ENCODE data around the gene MRPL52.

GRCh38 chr14:22842211-22843122, 12.8 kb downstream of the MRPL52 start:
- TF ChIP-seq ZNF264 (CRISPR knock-in tag; IDR thresholded peaks at IDR 0.05) = no peak
- TF ChIP-seq ZBTB1 (CRISPR knock-in tag; IDR thresholded peaks at IDR 0.05; ENCODE audit: borderline replicate concordance) = no peak
- no peak for TF ChIP-seq SRSF9 (IDR thresholded peaks at IDR 0.05; ENCODE audit: borderline replicate concordance, insufficient read depth, low read depth, low read length, poor library complexity, severe bottlenecking)
- no peak for TF ChIP-seq ZNF24 (IDR thresholded peaks at IDR 0.05)

All from HepG2 (cell line).